HG02571 (cell line): ENCODE data around the gene ADAMTS6.
"Not testable (repeated sequence)": the region's sequence is repeated elsewhere in the genome, so short reads cannot be mapped to it uniquely, and the experiment has no call there.

ENCODE experiments used
- ATAC-seq: cut with Tn5 transposase; IDR thresholded peaks from one replicate; pipeline ENCODE4 v1.9.1; 2021; ENCODE audit warnings: mild to moderate bottlenecking, moderate library complexity; ENCODE audit not compliant: unreplicated experiment

The ADAMTS6 gene, protein sequence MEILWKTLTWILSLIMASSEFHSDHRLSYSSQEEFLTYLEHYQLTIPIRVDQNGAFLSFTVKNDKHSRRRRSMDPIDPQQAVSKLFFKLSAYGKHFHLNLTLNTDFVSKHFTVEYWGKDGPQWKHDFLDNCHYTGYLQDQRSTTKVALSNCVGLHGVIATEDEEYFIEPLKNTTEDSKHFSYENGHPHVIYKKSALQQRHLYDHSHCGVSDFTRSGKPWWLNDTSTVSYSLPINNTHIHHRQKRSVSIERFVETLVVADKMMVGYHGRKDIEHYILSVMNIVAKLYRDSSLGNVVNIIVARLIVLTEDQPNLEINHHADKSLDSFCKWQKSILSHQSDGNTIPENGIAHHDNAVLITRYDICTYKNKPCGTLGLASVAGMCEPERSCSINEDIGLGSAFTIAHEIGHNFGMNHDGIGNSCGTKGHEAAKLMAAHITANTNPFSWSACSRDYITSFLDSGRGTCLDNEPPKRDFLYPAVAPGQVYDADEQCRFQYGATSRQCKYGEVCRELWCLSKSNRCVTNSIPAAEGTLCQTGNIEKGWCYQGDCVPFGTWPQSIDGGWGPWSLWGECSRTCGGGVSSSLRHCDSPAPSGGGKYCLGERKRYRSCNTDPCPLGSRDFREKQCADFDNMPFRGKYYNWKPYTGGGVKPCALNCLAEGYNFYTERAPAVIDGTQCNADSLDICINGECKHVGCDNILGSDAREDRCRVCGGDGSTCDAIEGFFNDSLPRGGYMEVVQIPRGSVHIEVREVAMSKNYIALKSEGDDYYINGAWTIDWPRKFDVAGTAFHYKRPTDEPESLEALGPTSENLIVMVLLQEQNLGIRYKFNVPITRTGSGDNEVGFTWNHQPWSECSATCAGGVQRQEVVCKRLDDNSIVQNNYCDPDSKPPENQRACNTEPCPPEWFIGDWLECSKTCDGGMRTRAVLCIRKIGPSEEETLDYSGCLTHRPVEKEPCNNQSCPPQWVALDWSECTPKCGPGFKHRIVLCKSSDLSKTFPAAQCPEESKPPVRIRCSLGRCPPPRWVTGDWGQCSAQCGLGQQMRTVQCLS (N-terminal part only)

GRCh38 chr5:65481635-65482295, at the start of gene ADAMTS6:
ADAMTS6 (minus strand) TSS chr5:65481920; CDS start chr5:65473673, 8,247 bp downstream.
- peak; percentile 79 for ATAC-seq

- no peak for ATAC-seq
Measured at GRCh38 chr5:65530904-65531303, 49.2 kb upstream of the ADAMTS6 start.

GRCh38 chr5:65525726-65526125, 44.0 kb upstream of the ADAMTS6 start:
- ATAC-seq = no peak

GRCh38 chr5:65512170-65512937, 30.6 kb upstream of the ADAMTS6 start:
- no peak for ATAC-seq

DNA sequence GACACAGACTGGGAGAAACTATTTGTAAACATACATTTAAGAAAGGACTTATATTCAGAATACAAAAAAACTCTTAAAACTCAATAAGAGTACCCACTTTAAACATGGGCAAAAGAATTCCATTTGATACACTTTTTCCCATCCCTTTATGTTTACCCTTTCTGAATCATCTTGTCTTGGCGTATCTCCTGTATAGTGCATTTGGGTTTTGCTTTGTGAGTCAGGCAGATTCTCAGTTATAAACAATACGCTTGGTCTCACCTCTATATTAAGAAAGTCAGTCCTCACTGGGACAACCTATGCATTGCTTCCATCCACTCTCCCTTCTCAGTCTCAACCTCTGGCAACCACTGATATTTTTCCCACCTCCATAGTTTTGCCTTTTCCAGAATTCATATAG, 27.3 kb upstream of the ADAMTS6 start:
- no peak for ATAC-seq

GRCh38 chr5:65506961-65507360, 25.2 kb upstream of the ADAMTS6 start:
- ATAC-seq = no peak

GRCh38 chr5:65489119-65489518, 7.4 kb upstream of the ADAMTS6 start:
- ATAC-seq = no peak

- ATAC-seq = not testable (repeated sequence)
Measured at GRCh38 chr5:65488038-65488687, 6.4 kb upstream of the ADAMTS6 start.

DNA sequence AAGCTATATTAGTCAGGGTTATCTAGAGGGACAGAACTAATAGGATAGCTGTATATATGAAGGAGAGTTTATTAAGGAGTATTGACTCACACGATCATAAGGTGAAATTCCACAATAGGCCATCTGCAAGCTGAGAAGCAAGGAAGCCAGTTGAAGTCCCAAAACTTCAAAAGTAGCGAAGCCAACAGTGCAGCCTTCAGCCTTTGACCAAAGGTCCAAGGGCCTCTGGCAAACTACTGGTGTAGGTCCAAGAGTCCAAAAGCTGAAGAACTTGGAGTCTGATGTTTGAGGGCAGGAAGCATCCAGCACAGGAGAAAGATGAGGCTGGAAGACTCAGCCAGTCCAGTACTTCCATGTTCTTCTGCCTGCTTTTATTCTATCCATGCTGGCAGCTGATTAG, 5.1 kb upstream of the ADAMTS6 start:
- not testable (repeated sequence) for ATAC-seq

GRCh38 chr5:65485405-65485804, 3.7 kb upstream of the ADAMTS6 start:
- no peak for ATAC-seq

- peak; percentile 52 for ATAC-seq
Measured at GRCh38 chr5:65483546-65484346, 2.0 kb upstream of the ADAMTS6 start.

- ATAC-seq = no peak
Measured at GRCh38 chr5:65482736-65483545, 1.2 kb upstream of the ADAMTS6 start.

DNA sequence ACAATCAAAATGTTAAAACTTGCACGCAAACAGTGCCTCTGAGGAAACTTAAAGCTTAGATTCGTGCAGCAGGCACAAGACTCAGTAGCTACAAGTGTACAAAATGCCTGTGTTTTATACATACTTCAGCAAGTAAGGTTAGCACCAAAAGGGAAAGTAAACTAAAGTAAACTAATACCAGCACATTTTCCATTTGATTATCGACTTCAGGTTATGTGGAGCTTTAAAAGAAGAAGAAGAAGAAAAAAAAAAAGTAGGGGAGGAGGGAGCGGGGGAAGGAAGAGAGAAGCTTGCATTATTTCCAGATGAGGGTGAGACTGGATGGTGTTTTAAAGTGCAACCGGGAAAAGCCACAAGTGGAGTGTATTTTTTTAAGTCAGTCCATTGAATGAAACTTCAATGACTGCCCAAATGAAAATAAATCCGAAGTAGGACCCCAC, 596 bp upstream of the ADAMTS6 start:
- no peak for ATAC-seq

- ATAC-seq = peak; percentile 25
Measured at GRCh38 chr5:65481171-65481581, 544 bp downstream of the ADAMTS6 start.

GRCh38 chr5:65480306-65480865, 1.3 kb downstream of the ADAMTS6 start:
- ATAC-seq = no peak

GRCh38 chr5:65479527-65479926, 2.2 kb downstream of the ADAMTS6 start:
- ATAC-seq = no peak

DNA sequence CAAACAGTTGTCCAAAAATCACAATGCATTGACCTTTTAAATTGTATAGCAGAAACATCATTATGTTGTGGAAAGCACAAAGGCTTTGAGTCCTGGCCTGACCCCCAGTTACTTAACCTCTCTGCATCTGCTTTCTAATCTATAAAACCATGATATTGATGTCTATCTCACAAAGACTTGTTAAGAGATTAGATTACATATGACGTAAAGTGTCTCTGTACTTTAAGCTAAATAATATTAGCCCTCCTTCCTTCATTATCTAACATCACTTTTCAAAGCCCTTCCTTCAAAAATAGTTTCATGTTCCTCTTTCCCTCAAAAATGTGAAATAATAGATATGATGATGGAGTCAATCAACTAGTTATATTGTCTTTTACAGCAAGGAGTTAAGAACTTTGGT, 3.4 kb downstream of the ADAMTS6 start:
- no peak for ATAC-seq

DNA sequence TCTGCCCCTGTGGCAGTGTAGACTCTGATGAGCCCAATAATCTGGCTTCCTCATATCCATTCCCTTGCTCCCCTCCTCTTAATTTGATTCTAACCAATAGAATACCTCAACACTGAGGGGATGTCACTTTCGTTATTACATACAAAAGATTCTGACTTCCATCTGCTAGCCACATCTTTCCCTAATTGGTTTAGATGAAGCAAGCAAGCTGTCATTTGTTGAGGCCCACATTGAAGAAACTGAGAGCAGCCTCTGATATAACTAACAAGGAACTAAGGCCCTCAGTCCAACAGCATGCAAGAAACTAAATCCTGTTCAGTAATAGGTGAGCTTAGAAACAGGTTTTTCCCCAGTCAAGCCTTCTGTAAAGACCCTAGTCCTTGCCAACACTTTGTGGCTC, 5.8 kb downstream of the ADAMTS6 start:
- ATAC-seq = no peak
